WTC11 (cell line): ENCODE measurements around the gene UTP14C. TPM values are rescaled to one million over a fixed set of nuclear protein-coding genes. Genes with fewer than 3 reads are reported as not detected.

Experiments
- ATAC-seq: fragments of 200-7000 bp; cut with Tn5 transposase; 2 replicates; pipeline ENCODE4 v1.10.0; 2021; ENCODE audit warnings: mild to moderate bottlenecking, moderate library complexity
- CTCF ChIA-PET: fragments of 300-600 bp; sonication (Branson Sonifier 250); formaldehyde crosslinking; loops from one replicate; lab custom pipeline; 2021; ENCODE audit warnings: antibody characterized with exemption; lab: Charles Lee
- POLR2A ChIA-PET: fragments of 350-600 bp; sonication (Branson Sonifier 250); formaldehyde crosslinking; loops from one replicate; lab custom pipeline; 2021; ENCODE audit warnings: antibody characterized with exemption; lab: Charles Lee
- DNase-seq: peaks from one replicate; pipeline ENCODE4 v3.0.0; 2021; ENCODE audit warnings: low spot score
- H3K27ac Mint-ChIP-seq: 2 replicates; pipeline ENCODE4 v1.8.0; 2021; ENCODE audit warnings: mixed read lengths
- H3K27me3 Mint-ChIP-seq: 2 replicates; pipeline ENCODE4 v1.8.0; 2021; ENCODE audit warnings: low read depth, mild to moderate bottlenecking, moderate library complexity, mixed read lengths
- H3K36me3 Mint-ChIP-seq: 2 replicates; pipeline ENCODE4 v1.8.0; 2021; ENCODE audit warnings: mixed read lengths
- H3K4me1 Mint-ChIP-seq: 2 replicates; pipeline ENCODE4 v1.8.0; 2022; ENCODE audit warnings: mixed read lengths
- H3K4me3 Mint-ChIP-seq: 2 replicates; pipeline ENCODE4 v1.8.0; 2021; ENCODE audit warnings: mild to moderate bottlenecking, moderate library complexity, mixed read lengths
- H3K9me3 Mint-ChIP-seq: 2 replicates; pipeline ENCODE4 v1.8.0; 2021; ENCODE audit warnings: mixed read lengths
- ATF1 ChIP-seq: sonication (generic); formaldehyde crosslinking; IDR thresholded peaks from 2 replicates; pipeline ENCODE4 v1.8.1; 2023; ENCODE audit warnings: mild to moderate bottlenecking, moderate library complexity, missing genetic modification reagents
- E2F4 ChIP-seq: sonication (generic); formaldehyde crosslinking; IDR thresholded peaks from 2 replicates; pipeline ENCODE4 v1.8.1; 2022; ENCODE audit warnings: low read depth, mild to moderate bottlenecking, moderate library complexity, missing genetic modification reagents, borderline replicate concordance
- GRHL2 ChIP-seq: fragments of 250-450 bp; sonication (Bioruptor Pico); IDR thresholded peaks from 2 replicates; pipeline ENCODE4 v1.8.0; 2022; ENCODE audit warnings: mild to moderate bottlenecking, moderate library complexity; ENCODE audit not compliant: insufficient replicate concordance, severe bottlenecking
- IRF1 ChIP-seq: sonication (generic); formaldehyde crosslinking; IDR thresholded peaks from 2 replicates; pipeline ENCODE4 v1.8.0; 2023; ENCODE audit warnings: missing genetic modification reagents
- KAT7 ChIP-seq: sonication (generic); formaldehyde crosslinking; IDR thresholded peaks from 2 replicates; pipeline ENCODE4 v1.8.1; 2023; ENCODE audit warnings: missing genetic modification reagents, mild to moderate bottlenecking, borderline replicate concordance
- MXD4 ChIP-seq: fragments of 250-450 bp; sonication (Bioruptor Pico); IDR thresholded peaks from 2 replicates; pipeline ENCODE4 v1.8.0; 2021; ENCODE audit warnings: mild to moderate bottlenecking, moderate library complexity, borderline replicate concordance
- MYBL2 ChIP-seq: sonication (generic); formaldehyde crosslinking; IDR thresholded peaks from 2 replicates; pipeline ENCODE4 v1.8.1; 2023; ENCODE audit warnings: mild to moderate bottlenecking, moderate library complexity, missing genetic modification reagents
- NFE2L1 ChIP-seq: sonication (generic); formaldehyde crosslinking; IDR thresholded peaks from 2 replicates; pipeline ENCODE4 v1.8.1; 2023; ENCODE audit warnings: missing genetic modification reagents
- NFYB ChIP-seq: sonication (generic); formaldehyde crosslinking; conservative IDR thresholded peaks from 2 replicates; pipeline ENCODE4 v1.8.0; 2022; ENCODE audit warnings: low read depth, missing genetic modification reagents
- NR1H2 ChIP-seq: sonication (generic); formaldehyde crosslinking; IDR thresholded peaks from 2 replicates; pipeline ENCODE4 v1.9.0; 2021; ENCODE audit warnings: mild to moderate bottlenecking, moderate library complexity, missing genetic modification reagents
- NR2C2 ChIP-seq: sonication (generic); formaldehyde crosslinking; IDR thresholded peaks from 2 replicates; pipeline ENCODE4 v1.8.0; 2022; ENCODE audit warnings: mild to moderate bottlenecking, missing genetic modification reagents
- NR3C1 ChIP-seq: sonication (generic); formaldehyde crosslinking; conservative IDR thresholded peaks from 2 replicates; pipeline ENCODE4 v1.8.1; 2023; ENCODE audit warnings: low read depth, mild to moderate bottlenecking, missing genetic modification reagents
- SMAD3 ChIP-seq: sonication (generic); formaldehyde crosslinking; IDR thresholded peaks from 2 replicates; pipeline ENCODE4 v1.8.0; 2022; ENCODE audit warnings: missing genetic modification reagents, mild to moderate bottlenecking, borderline replicate concordance
- ZNF121 ChIP-seq: sonication (generic); formaldehyde crosslinking; IDR thresholded peaks from 2 replicates; pipeline ENCODE4 v1.8.0; 2023; ENCODE audit warnings: missing genetic modification reagents
- ZNF263 ChIP-seq: sonication (generic); formaldehyde crosslinking; IDR thresholded peaks from 2 replicates; pipeline ENCODE4 v1.8.1; 2022; ENCODE audit warnings: low read depth, mild to moderate bottlenecking, moderate library complexity, missing genetic modification reagents
- ZNF317 ChIP-seq: sonication (generic); formaldehyde crosslinking; IDR thresholded peaks from 2 replicates; pipeline ENCODE4 v1.8.1; 2023; ENCODE audit warnings: low read depth, mild to moderate bottlenecking, moderate library complexity, missing genetic modification reagents, borderline replicate concordance
- ZNF416 ChIP-seq: fragments of 250-450 bp; sonication (Bioruptor Pico); IDR thresholded peaks from 2 replicates; pipeline ENCODE4 v1.9.0; 2021; ENCODE audit warnings: mild to moderate bottlenecking, inconsistent platforms
- total RNA-seq: library from RNA; stranded (reverse); gene quantifications from 3 replicates; pipeline ENCODE4 v1.2.3, GENCODE V29; 2021
- TF ChIP-seq, protein P1 (sequence below): fragments of 250-450 bp; sonication (Bioruptor Pico); IDR thresholded peaks from 2 replicates; pipeline ENCODE4 v1.9.0; 2021; ENCODE audit warnings: moderate library complexity, mild to moderate bottlenecking, inconsistent platforms, borderline replicate concordance
- TF ChIP-seq, protein P2 (sequence below): sonication (generic); formaldehyde crosslinking; IDR thresholded peaks from 2 replicates; pipeline ENCODE4 v1.8.1; 2023; ENCODE audit warnings: mild to moderate bottlenecking, moderate library complexity, missing genetic modification reagents
- TF ChIP-seq, protein P3 (sequence below): sonication (generic); formaldehyde crosslinking; IDR thresholded peaks from 2 replicates; pipeline ENCODE4 v1.8.1; 2022; ENCODE audit warnings: low read depth, missing genetic modification reagents, borderline replicate concordance
- TF ChIP-seq, protein P4 (sequence below): sonication (generic); formaldehyde crosslinking; IDR thresholded peaks from 2 replicates; pipeline ENCODE4 v1.8.0; 2022; ENCODE audit warnings: mild to moderate bottlenecking, missing genetic modification reagents
- TF ChIP-seq, protein P5 (sequence below): sonication (generic); formaldehyde crosslinking; IDR thresholded peaks from 2 replicates; pipeline ENCODE4 v1.8.0; 2023; ENCODE audit warnings: missing genetic modification reagents, mild to moderate bottlenecking, borderline replicate concordance
- TF ChIP-seq, protein P6 (sequence below): sonication (generic); formaldehyde crosslinking; IDR thresholded peaks from 2 replicates; pipeline ENCODE4 v1.8.1; 2022; ENCODE audit warnings: mild to moderate bottlenecking, moderate library complexity, missing genetic modification reagents

The UTP14C gene
- total RNA-seq, 1 experiment from 2014 or later, result 18.5 TPM

- Mint-ChIP-seq H3K9me3 (peaks cover 15% of the 10 kb centered on the region), H3K4me3 (peak within 1 kb of the TSS; percentile 96), H3K27ac (peak within 1 kb of the TSS; percentile 94), H3K36me3 (peaks cover 17% of the 10 kb centered on the region), H3K27me3 (peaks cover 26% of the 10 kb centered on the region), H3K4me1 (peaks cover 24% of the 10 kb centered on the region)
- ChIA-PET CTCF (interaction anchor here (0.5 to 1.9 kb wide), 11 partner anchors 8 to 439 kb away, joined by 3 to 14 read pairs (median 4); partner anchors contain the start of gene NEK5), POLR2A (interaction anchor here (0.6 kb wide), 1 partner anchor 77 kb away, joined by 3 read pairs; no protein-coding TSS in a partner anchor)
- peak; percentile 100 for DNase-seq
- ATAC-seq, result peak; percentile 96
- TF ChIP-seq, protein P1, sequence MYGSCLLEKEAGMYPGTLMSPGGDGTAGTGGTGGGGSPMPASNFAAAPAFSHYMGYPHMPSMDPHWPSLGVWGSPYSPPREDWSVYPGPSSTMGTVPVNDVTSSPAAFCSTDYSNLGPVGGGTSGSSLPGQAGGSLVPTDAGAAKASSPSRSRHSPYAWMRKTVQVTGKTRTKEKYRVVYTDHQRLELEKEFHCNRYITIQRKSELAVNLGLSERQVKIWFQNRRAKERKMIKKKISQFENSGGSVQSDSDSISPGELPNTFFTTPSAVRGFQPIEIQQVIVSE (CRISPR knock-in tag), result no peak
- no peak for TF ChIP-seq MXD4
- TF ChIP-seq, protein P2, sequence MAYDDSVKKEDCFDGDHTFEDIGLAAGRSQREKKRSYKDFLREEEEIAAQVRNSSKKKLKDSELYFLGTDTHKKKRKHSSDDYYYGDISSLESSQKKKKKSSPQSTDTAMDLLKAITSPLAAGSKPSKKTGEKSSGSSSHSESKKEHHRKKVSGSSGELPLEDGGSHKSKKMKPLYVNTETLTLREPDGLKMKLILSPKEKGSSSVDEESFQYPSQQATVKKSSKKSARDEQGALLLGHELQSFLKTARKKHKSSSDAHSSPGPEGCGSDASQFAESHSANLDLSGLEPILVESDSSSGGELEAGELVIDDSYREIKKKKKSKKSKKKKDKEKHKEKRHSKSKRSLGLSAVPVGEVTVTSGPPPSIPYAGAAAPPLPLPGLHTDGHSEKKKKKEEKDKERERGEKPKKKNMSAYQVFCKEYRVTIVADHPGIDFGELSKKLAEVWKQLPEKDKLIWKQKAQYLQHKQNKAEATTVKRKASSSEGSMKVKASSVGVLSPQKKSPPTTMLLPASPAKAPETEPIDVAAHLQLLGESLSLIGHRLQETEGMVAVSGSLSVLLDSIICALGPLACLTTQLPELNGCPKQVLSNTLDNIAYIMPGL (CRISPR knock-in tag), result peak; percentile 63; the same call in 1 of the 2 replicates
- TF ChIP-seq NR3C1 (CRISPR knock-in tag), result 0 out of 2 replicates have a peak, but pooled peaks have one; percentile 22
- no peak for TF ChIP-seq E2F4
- TF ChIP-seq ZNF263 (CRISPR knock-in tag), result no peak
- TF ChIP-seq GRHL2, result no peak
- no peak for TF ChIP-seq NR1H2
- TF ChIP-seq, protein P3, sequence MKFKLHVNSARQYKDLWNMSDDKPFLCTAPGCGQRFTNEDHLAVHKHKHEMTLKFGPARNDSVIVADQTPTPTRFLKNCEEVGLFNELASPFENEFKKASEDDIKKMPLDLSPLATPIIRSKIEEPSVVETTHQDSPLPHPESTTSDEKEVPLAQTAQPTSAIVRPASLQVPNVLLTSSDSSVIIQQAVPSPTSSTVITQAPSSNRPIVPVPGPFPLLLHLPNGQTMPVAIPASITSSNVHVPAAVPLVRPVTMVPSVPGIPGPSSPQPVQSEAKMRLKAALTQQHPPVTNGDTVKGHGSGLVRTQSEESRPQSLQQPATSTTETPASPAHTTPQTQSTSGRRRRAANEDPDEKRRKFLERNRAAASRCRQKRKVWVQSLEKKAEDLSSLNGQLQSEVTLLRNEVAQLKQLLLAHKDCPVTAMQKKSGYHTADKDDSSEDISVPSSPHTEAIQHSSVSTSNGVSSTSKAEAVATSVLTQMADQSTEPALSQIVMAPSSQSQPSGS (CRISPR knock-in tag), result no peak
- TF ChIP-seq IRF1, result peak; percentile 62; the same call in 1 of the 2 replicates
- TF ChIP-seq NR2C2 (CRISPR knock-in tag), result peak; percentile 60; the same call in 1 of the 2 replicates
- TF ChIP-seq MYBL2 (CRISPR knock-in tag), result peak; percentile 31; the same call in 1 of the 2 replicates
- TF ChIP-seq ZNF416, result 0 out of 2 replicates have a peak, but pooled peaks have one; percentile 6
- TF ChIP-seq, protein P4, sequence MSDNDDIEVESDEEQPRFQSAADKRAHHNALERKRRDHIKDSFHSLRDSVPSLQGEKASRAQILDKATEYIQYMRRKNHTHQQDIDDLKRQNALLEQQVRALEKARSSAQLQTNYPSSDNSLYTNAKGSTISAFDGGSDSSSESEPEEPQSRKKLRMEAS (CRISPR knock-in tag), result peak; percentile 17; the same call in 1 of the 2 replicates
- TF ChIP-seq KAT7, result no peak; the same call in 1 of the 2 replicates
- TF ChIP-seq SMAD3 (CRISPR knock-in tag), result no peak
- TF ChIP-seq NFYB (CRISPR knock-in tag), result peak; percentile 85
- TF ChIP-seq NFE2L1 (CRISPR knock-in tag), result no peak
- TF ChIP-seq, protein P5, sequence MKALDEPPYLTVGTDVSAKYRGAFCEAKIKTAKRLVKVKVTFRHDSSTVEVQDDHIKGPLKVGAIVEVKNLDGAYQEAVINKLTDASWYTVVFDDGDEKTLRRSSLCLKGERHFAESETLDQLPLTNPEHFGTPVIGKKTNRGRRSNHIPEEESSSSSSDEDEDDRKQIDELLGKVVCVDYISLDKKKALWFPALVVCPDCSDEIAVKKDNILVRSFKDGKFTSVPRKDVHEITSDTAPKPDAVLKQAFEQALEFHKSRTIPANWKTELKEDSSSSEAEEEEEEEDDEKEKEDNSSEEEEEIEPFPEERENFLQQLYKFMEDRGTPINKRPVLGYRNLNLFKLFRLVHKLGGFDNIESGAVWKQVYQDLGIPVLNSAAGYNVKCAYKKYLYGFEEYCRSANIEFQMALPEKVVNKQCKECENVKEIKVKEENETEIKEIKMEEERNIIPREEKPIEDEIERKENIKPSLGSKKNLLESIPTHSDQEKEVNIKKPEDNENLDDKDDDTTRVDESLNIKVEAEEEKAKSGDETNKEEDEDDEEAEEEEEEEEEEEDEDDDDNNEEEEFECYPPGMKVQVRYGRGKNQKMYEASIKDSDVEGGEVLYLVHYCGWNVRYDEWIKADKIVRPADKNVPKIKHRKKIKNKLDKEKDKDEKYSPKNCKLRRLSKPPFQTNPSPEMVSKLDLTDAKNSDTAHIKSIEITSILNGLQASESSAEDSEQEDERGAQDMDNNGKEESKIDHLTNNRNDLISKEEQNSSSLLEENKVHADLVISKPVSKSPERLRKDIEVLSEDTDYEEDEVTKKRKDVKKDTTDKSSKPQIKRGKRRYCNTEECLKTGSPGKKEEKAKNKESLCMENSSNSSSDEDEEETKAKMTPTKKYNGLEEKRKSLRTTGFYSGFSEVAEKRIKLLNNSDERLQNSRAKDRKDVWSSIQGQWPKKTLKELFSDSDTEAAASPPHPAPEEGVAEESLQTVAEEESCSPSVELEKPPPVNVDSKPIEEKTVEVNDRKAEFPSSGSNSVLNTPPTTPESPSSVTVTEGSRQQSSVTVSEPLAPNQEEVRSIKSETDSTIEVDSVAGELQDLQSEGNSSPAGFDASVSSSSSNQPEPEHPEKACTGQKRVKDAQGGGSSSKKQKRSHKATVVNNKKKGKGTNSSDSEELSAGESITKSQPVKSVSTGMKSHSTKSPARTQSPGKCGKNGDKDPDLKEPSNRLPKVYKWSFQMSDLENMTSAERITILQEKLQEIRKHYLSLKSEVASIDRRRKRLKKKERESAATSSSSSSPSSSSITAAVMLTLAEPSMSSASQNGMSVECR (CRISPR knock-in tag), result no peak
- 0 out of 2 replicates have a peak, but pooled peaks have one; percentile 35 for TF ChIP-seq ZNF317 (CRISPR knock-in tag)
- TF ChIP-seq, protein P6, sequence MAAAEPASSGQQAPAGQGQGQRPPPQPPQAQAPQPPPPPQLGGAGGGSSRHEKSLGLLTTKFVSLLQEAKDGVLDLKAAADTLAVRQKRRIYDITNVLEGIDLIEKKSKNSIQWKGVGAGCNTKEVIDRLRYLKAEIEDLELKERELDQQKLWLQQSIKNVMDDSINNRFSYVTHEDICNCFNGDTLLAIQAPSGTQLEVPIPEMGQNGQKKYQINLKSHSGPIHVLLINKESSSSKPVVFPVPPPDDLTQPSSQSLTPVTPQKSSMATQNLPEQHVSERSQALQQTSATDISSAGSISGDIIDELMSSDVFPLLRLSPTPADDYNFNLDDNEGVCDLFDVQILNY, result no peak; the same call in 1 of the 2 replicates
- no peak for TF ChIP-seq ZNF121 (CRISPR knock-in tag)
- TF ChIP-seq ATF1 (CRISPR knock-in tag), result no peak
Observed at GRCh38 chr13:52011632-52012511, 12.6 kb upstream of the UTP14C start, which contains the start of gene ALG11. ALG11 (plus strand) TSS chr13:52012398; CDS start chr13:52012419, 21 bp downstream.
